Trophoblast cell (in vitro differentiated cells and primary cell): ENCODE results near the gene EYS.

Experiments used
- DNase-seq, 2 donors: peaks; one replicate each; pipeline ENCODE4 v3.0.0-alpha.2; 2016
- H2AFZ ChIP-seq: 2 replicates; pipeline ENCODE4 v1.6.1; 2013; ENCODE audit warnings: low read length, moderate library complexity, mild to moderate bottlenecking; ENCODE audit not compliant: insufficient read depth, poor library complexity
- H2AK5ac ChIP-seq: 2 replicates; pipeline ENCODE4 v1.6.1; 2013; ENCODE audit warnings: mild to moderate bottlenecking, low read length
- H2BK120ac ChIP-seq: 2 replicates; pipeline ENCODE4 v1.6.1; 2013; ENCODE audit warnings: low read length, mild to moderate bottlenecking, moderate library complexity; ENCODE audit not compliant: insufficient read depth, poor library complexity
- H2BK12ac ChIP-seq: 2 replicates; pipeline ENCODE4 v1.6.1; 2013; ENCODE audit warnings: mild to moderate bottlenecking, low read length, moderate library complexity
- H2BK5ac ChIP-seq: 2 replicates; pipeline ENCODE4 v1.6.1; 2013; ENCODE audit warnings: low read length, low read depth, moderate library complexity, mild to moderate bottlenecking; ENCODE audit not compliant: poor library complexity
- H3K14ac ChIP-seq: 2 replicates; pipeline ENCODE4 v1.6.1; 2013; ENCODE audit warnings: mild to moderate bottlenecking, low read length
- H3K18ac ChIP-seq: 2 replicates; pipeline ENCODE4 v1.6.1; 2013; ENCODE audit warnings: mild to moderate bottlenecking, low read length
- H3K23ac ChIP-seq: 2 replicates; pipeline ENCODE4 v1.6.1; 2013; ENCODE audit warnings: low read length
- H3K27ac ChIP-seq: 2 replicates; pipeline ENCODE4 v1.5.1; 2013; ENCODE audit warnings: low read depth, mild to moderate bottlenecking, inconsistent platforms, low read length, moderate library complexity
- H3K27me3 ChIP-seq: 2 replicates; pipeline ENCODE4 v1.6.1; 2013; ENCODE audit warnings: inconsistent platforms, mild to moderate bottlenecking, low read length, moderate library complexity; ENCODE audit not compliant: insufficient read depth
- H3K36me3 ChIP-seq, 2 experiments: 1 replicate in 1 of 2; 2 replicates in 1 of 2; pipeline ENCODE4 v1.6.1; 2013; ENCODE audit warnings: low read length in 2 of 2, mild to moderate bottlenecking in 2 of 2, moderate library complexity in 1 of 2; ENCODE audit not compliant: insufficient read depth in 2 of 2, control insufficient read depth in 1 of 2
- H3K4ac ChIP-seq: 2 replicates; pipeline ENCODE4 v1.6.1; 2013; ENCODE audit warnings: low read depth, mild to moderate bottlenecking, low read length, moderate library complexity
- H3K4me1 ChIP-seq, 2 experiments: 1 replicate in 1 of 2; 2 replicates in 1 of 2; pipeline ENCODE4 v1.6.1; 2013; ENCODE audit warnings: low read length in 2 of 2, mild to moderate bottlenecking in 2 of 2, moderate library complexity in 1 of 2; ENCODE audit not compliant: insufficient read depth in 2 of 2, control insufficient read depth in 1 of 2
- H3K4me2 ChIP-seq: 2 replicates; pipeline ENCODE4 v1.6.1; 2013; ENCODE audit warnings: inconsistent platforms, mild to moderate bottlenecking, low read length, moderate library complexity
- H3K4me3 ChIP-seq: 2 replicates; pipeline ENCODE4 v1.5.1; 2013; ENCODE audit warnings: mild to moderate bottlenecking, low read depth, low read length, inconsistent platforms
- H3K79me1 ChIP-seq: one replicate; pipeline ENCODE4 v1.6.1; 2013; ENCODE audit warnings: low read length
- H3K79me2 ChIP-seq: 2 replicates; pipeline ENCODE4 v1.6.1; 2013; ENCODE audit warnings: low read length, mild to moderate bottlenecking; ENCODE audit not compliant: control insufficient read depth, insufficient read depth, poor library complexity
- H3K9ac ChIP-seq: 2 replicates; pipeline ENCODE4 v1.6.1; 2013; ENCODE audit warnings: mild to moderate bottlenecking, low read length
- H3K9me3 ChIP-seq: 2 replicates; pipeline ENCODE4 v1.6.1; 2013; ENCODE audit warnings: low read depth, mild to moderate bottlenecking, control low read depth, inconsistent platforms, low read length; ENCODE audit not compliant: insufficient read depth
- H4K12ac ChIP-seq: 2 replicates; pipeline ENCODE4 v1.6.1; 2013; ENCODE audit warnings: low read depth, mild to moderate bottlenecking, low read length, moderate library complexity
- H4K8ac ChIP-seq: 2 replicates; pipeline ENCODE4 v1.6.1; 2013; ENCODE audit warnings: low read depth, mild to moderate bottlenecking, low read length, moderate library complexity
- H4K91ac ChIP-seq: one replicate; pipeline ENCODE4 v1.6.1; 2013; ENCODE audit warnings: low read depth, mild to moderate bottlenecking, low read length, moderate library complexity
- WGBS: extraction: QIAGEN DNeasy Blood & Tissue Kit; methylation state at CpG from one replicate; pipeline ENCODE4 v1.1.7; 2013; ENCODE audit warnings: missing lambda C conversion rate; ENCODE audit not compliant: insufficient read length, insufficient coverage; ENCODE audit errors: extremely low coverage; 5-methylcytosine and 5-hydroxymethylcytosine counted together

Gene EYS

GRCh38 chr6:65627015-65627414, 80.0 kb downstream of the EYS start:
- no peaks in the 10 kb centered on the region for H3K9me3 ChIP-seq
- no peak overlapping the region for H4K91ac ChIP-seq
- no peak overlapping the region for H3K14ac ChIP-seq
- no peaks in the 10 kb centered on the region for H3K79me1 ChIP-seq
- H3K9ac ChIP-seq: no peak overlapping the region
- no peaks in the 10 kb centered on the region for H3K4me1 ChIP-seq
- no peaks in the 10 kb centered on the region for H3K27me3 ChIP-seq
- H4K8ac ChIP-seq: no peak overlapping the region
- H2AK5ac ChIP-seq: no peak overlapping the region
- no peak overlapping the region for H3K23ac ChIP-seq
- no peak for DNase-seq
- no peak overlapping the region for H2BK5ac ChIP-seq
- H3K4ac ChIP-seq: no peak overlapping the region
- WGBS: no CpG with 5 or more reads among the region's 5 CpGs
- H2BK12ac ChIP-seq: no peak overlapping the region
- H3K4me2 ChIP-seq: no peak overlapping the region
- no peaks in the 10 kb centered on the region for H3K36me3 ChIP-seq
- H4K12ac ChIP-seq: no peak overlapping the region
- H3K4me3 ChIP-seq: no peak overlapping the region
- H2AFZ ChIP-seq: no peak overlapping the region
- no peak overlapping the region for H3K27ac ChIP-seq
- no peak overlapping the region for H2BK120ac ChIP-seq
- H3K79me2 ChIP-seq: no peaks in the 10 kb centered on the region
- H3K18ac ChIP-seq: no peak overlapping the region

GRCh38 chr6:65623566-65623965, 83.5 kb downstream of the EYS start:
- Histone ChIP-seq H3K27ac (no peak overlapping the region), H3K4me2 (no peak overlapping the region), H3K9ac (no peak overlapping the region), H2BK120ac (no peak overlapping the region), H3K4ac (no peak overlapping the region), H4K12ac (no peak overlapping the region), H3K79me1 (no peaks in the 10 kb centered on the region), H3K14ac (no peak overlapping the region), H3K18ac (no peak overlapping the region), H2AK5ac (no peak overlapping the region), H3K79me2 (no peaks in the 10 kb centered on the region), H3K36me3 (no peaks in the 10 kb centered on the region), H3K4me3 (no peak overlapping the region), H4K8ac (no peak overlapping the region), H3K27me3 (no peaks in the 10 kb centered on the region), H2BK12ac (no peak overlapping the region), H3K23ac (no peak overlapping the region), H4K91ac (no peak overlapping the region), H2BK5ac (no peak overlapping the region), H2AFZ (no peak overlapping the region), H3K4me1 (no peaks in the 10 kb centered on the region), H3K9me3 (no peaks in the 10 kb centered on the region)
- no CpG with 5 or more reads among the region's 2 CpGs for WGBS
- DNase-seq: no peak

GRCh38 chr6:65610746-65611145, 96.3 kb downstream of the EYS start:
- Histone ChIP-seq H4K12ac (no peak overlapping the region), H3K4me3 (no peak overlapping the region), H3K4me1 (no peaks in the 10 kb centered on the region), H3K27me3 (no peaks in the 10 kb centered on the region), H3K9me3 (no peaks in the 10 kb centered on the region), H3K4ac (no peak overlapping the region), H3K23ac (no peak overlapping the region), H3K14ac (no peak overlapping the region), H3K79me1 (no peaks in the 10 kb centered on the region), H2BK5ac (no peak overlapping the region), H2AFZ (no peak overlapping the region), H3K18ac (no peak overlapping the region), H3K27ac (no peak overlapping the region), H3K79me2 (no peaks in the 10 kb centered on the region), H4K8ac (no peak overlapping the region), H3K4me2 (no peak overlapping the region), H3K36me3 (no peaks in the 10 kb centered on the region), H2BK120ac (no peak overlapping the region), H2BK12ac (no peak overlapping the region), H2AK5ac (no peak overlapping the region), H3K9ac (no peak overlapping the region), H4K91ac (no peak overlapping the region)
- WGBS: no CpG with 5 or more reads among the region's 2 CpGs
- DNase-seq: no peak

GRCh38 chr6:65595540-65595939, 111.5 kb downstream of the EYS start:
- DNase-seq: peak in 1 of 2 donors; percentile 0

More at GRCh38 chr6:65595540-65595939, 111.5 kb downstream of the EYS start:
- Histone ChIP-seq H3K36me3 (no peaks in the 10 kb centered on the region), H3K4me1 (no peaks in the 10 kb centered on the region), H2BK120ac (no peak overlapping the region), H3K79me2 (no peaks in the 10 kb centered on the region), H3K14ac (no peak overlapping the region), H3K23ac (no peak overlapping the region), H3K4me2 (no peak overlapping the region), H3K18ac (no peak overlapping the region), H3K27me3 (no peaks in the 10 kb centered on the region), H2BK5ac (no peak overlapping the region), H2BK12ac (no peak overlapping the region), H3K9ac (no peak overlapping the region), H3K4ac (no peak overlapping the region), H2AFZ (no peak overlapping the region), H4K8ac (no peak overlapping the region), H3K79me1 (no peaks in the 10 kb centered on the region), H4K12ac (no peak overlapping the region), H3K4me3 (no peak overlapping the region), H2AK5ac (no peak overlapping the region), H4K91ac (no peak overlapping the region), H3K9me3 (no peaks in the 10 kb centered on the region), H3K27ac (no peak overlapping the region)
- WGBS: no CpG with 5 or more reads among the region's 4 CpGs
